Epithelial cell of esophagus (primary cell): Measurements from ENCODE around the gene PTP4A2.

ENCODE experiments used
- DNase-seq: peaks from one replicate; pipeline ENCODE4 v3.0.0; 2010; ENCODE audit warnings: low read depth
- H3K4me3 ChIP-seq: 2 replicates; pipeline ENCODE4 v1.5.1; 2011; ENCODE audit warnings: mild to moderate bottlenecking, low read length, control low read depth
- TF ChIP-seq, protein P1 (sequence below): IDR thresholded peaks from 2 replicates; pipeline ENCODE4 v1.5.1; 2011; ENCODE audit warnings: low read depth, mild to moderate bottlenecking, low read length, control low read depth, inconsistent platforms; ENCODE audit not compliant: insufficient read depth; ENCODE audit errors: missing control alignments

Gene PTP4A2

GRCh38 chr1:31906557-31906956, 31.6 kb downstream of the PTP4A2 start:
- TF ChIP-seq, protein P1, sequence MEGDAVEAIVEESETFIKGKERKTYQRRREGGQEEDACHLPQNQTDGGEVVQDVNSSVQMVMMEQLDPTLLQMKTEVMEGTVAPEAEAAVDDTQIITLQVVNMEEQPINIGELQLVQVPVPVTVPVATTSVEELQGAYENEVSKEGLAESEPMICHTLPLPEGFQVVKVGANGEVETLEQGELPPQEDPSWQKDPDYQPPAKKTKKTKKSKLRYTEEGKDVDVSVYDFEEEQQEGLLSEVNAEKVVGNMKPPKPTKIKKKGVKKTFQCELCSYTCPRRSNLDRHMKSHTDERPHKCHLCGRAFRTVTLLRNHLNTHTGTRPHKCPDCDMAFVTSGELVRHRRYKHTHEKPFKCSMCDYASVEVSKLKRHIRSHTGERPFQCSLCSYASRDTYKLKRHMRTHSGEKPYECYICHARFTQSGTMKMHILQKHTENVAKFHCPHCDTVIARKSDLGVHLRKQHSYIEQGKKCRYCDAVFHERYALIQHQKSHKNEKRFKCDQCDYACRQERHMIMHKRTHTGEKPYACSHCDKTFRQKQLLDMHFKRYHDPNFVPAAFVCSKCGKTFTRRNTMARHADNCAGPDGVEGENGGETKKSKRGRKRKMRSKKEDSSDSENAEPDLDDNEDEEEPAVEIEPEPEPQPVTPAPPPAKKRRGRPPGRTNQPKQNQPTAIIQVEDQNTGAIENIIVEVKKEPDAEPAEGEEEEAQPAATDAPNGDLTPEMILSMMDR: no peak
- DNase-seq: no peak
- no peak overlapping the region for H3K4me3 ChIP-seq

- TF ChIP-seq, protein P1: no peak
- DNase-seq: no peak
- H3K4me3 ChIP-seq: no peak overlapping the region
Measured at GRCh38 chr1:31905681-31906080, 32.5 kb downstream of the PTP4A2 start.

- TF ChIP-seq, protein P1: no peak
- H3K4me3 ChIP-seq: no peak overlapping the region
- DNase-seq: no peak
Measured at GRCh38 chr1:31905093-31905509, 33.1 kb downstream of the PTP4A2 start.

DNA sequence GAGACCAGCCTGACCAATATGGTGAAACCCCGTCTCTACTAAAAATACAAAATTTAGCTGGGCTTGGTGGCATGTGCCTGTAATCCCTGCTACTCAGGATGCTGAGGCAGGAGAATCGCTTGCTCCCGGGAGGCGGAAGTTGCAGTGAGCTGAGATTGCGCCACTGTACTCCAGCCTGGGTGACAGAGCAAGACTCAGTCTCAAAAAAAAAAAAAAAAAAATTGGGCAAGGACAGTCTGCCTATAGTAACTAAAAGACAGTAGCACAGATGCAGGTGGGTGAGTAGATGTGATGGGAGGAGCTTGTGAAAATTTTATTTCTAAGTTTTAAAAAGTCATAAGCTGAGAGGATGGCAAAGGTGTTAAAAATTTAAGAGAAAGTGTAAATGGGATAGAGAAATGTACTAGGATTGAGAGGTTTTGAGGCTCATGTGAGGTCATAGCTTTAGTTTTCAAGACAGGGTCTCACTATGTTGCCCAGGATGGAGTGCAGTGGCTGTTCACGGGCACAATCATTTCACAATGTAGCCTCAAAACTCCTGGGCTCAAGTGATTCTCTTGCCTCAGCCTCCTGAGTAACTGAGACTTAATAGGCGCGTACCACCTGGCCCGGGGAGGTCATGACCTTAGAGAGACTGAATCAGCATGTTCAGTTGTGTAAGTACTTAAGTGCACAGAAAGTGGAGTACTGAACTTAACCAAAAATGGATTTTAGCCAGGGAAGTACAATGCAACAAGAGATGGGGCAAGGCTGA, 33.7 kb downstream of the PTP4A2 start:
- H3K4me3 ChIP-seq: no peak overlapping the region
- TF ChIP-seq, protein P1: no peak
- DNase-seq: peak; percentile 8

DNA sequence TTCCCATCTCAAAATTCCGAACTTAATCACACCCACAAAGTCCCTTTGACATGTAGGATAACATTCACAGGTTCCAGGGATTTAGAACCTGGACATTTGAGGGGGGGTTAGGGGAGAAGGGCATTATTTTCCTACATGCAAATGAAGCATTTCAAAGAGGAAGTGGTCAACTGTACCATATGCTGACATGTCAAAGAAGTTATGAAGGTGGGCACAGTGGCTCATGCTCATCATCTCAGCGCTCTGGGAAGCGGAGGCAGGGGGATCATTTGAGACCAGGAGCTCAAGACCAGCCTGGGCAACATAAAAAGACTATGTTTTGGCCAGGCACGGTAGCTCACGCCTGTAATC, 35.7 kb downstream of the PTP4A2 start:
- no peak for DNase-seq
- no peak overlapping the region for H3K4me3 ChIP-seq
- TF ChIP-seq, protein P1: no peak

DNA sequence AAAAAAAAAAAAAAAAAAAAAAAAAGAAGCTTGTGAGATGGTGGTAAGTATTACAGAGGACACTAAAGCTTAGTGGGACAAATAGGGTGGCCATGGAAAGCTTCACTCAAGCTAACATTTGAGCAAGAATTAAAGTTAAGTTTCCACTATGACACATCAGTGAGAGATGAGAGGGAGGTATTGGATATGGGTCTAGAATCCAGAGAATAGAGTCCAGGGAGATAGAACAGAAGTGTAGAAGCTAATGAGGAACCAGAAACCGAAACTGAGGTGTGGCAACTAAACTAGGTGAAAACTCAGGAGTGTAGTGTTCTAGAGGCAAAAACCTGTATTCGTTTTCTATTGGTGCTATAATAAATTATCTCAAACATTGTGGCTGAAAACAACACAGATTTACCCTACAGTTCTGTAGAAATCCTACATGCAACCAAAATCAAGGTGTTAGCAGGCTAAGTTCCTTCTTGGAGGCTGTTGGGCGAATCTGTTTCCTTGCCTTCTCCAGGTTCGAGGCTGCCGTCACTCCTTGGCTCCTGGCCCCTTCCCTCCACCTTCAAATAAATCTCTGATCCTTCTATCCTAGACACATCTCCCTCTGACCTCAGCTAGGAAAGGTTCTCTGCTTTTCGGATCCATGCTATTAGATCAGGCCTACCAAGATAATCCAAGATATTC, 36.2 kb downstream of the PTP4A2 start:
- no peak overlapping the region for H3K4me3 ChIP-seq
- DNase-seq: no peak
- TF ChIP-seq, protein P1: no peak
